Stomach (tissue), 9 donors: ENCODE measurements around the gene DMTF1. TPM values are rescaled to one million over a fixed set of nuclear protein-coding genes. Genes with fewer than 3 reads are reported as not detected.
A peak's percentile ranks its signal among the peaks of the same experiment; 100 is the strongest.

Experiments
- DNase-seq, 2 donors: peaks; one replicate each; pipeline versions ENCODE4 v3.0.0 to v3.0.0-alpha.2; 2013 to 2019
- H3K27ac ChIP-seq, 5 donors: fragments of 200-600 bp in 4 of 5; sonication (generic) in 4 of 5; one replicate each; pipeline ENCODE4 v1.5.1; 2013 to 2019; ENCODE audit warnings: mild to moderate bottlenecking in 1 of 5, moderate library complexity in 1 of 5
- H3K27me3 ChIP-seq, 3 donors: fragments of 200-600 bp; sonication (generic); one replicate each; pipeline ENCODE4 v1.5.1; 2017 to 2019; ENCODE audit warnings: mixed run types in 1 of 3
- H3K36me3 ChIP-seq, 4 donors: fragments of 200-600 bp; sonication (generic); 1 replicate in 3 of 4; 2 replicates in 1 of 4; pipeline ENCODE4 v1.5.1; 2016 to 2019
- H3K4me1 ChIP-seq, 4 donors: fragments of 200-600 bp; sonication (generic); one replicate each; pipeline ENCODE4 v1.5.1; 2016 to 2019
- H3K4me3 ChIP-seq, 4 donors: fragments of 200-600 bp; sonication (generic) in 3 of 4; one replicate each; pipeline ENCODE4 v1.5.1; 2016 to 2019; ENCODE audit warnings: mild to moderate bottlenecking in 1 of 4
- H3K9me3 ChIP-seq, 4 donors: fragments of 200-600 bp; sonication (generic); one replicate each; pipeline ENCODE4 v1.5.1; 2016 to 2019
- CTCF ChIP-seq, 7 experiments: fragments of 450-650 bp in 4 of 7; fragments of 200-600 bp in 3 of 7; sonication (generic) in 3 of 7; IDR thresholded peaks; one replicate each; pipeline ENCODE4 v1.5.1; 2016 to 2019; ENCODE audit warnings: antibody characterized with exemption in 7 of 7, control low read depth in 2 of 7, mild to moderate bottlenecking in 1 of 7
- EP300 ChIP-seq: sonication (generic); formaldehyde crosslinking; IDR thresholded peaks from one replicate; pipeline ENCODE4 v1.6.1; 2017; ENCODE audit warnings: antibody characterized with exemption
- POLR2A ChIP-seq, 4 donors: fragments of 450-650 bp; IDR thresholded peaks; one replicate each; pipeline ENCODE4 v1.6.1; 2016; ENCODE audit warnings: antibody characterized with exemption in 4 of 4, control low read depth in 2 of 4, mild to moderate bottlenecking in 1 of 4, moderate library complexity in 1 of 4
- POLR2AphosphoS5 ChIP-seq, 3 donors: sonication (generic); formaldehyde crosslinking; IDR thresholded peaks; one replicate each; pipeline ENCODE4 v1.6.1; 2016; ENCODE audit warnings: antibody characterized with exemption in 3 of 3
- WGBS, 5 donors: extraction: QIAGEN DNeasy Blood & Tissue Kit in 3 of 5; methylation state at CpG; one replicate each; pipeline versions ENCODE4 v1.1.5 to v1.1.7; 2013 to 2018; 5-methylcytosine and 5-hydroxymethylcytosine counted together
- intact Hi-C: fragments of 100-400 bp; cut with DNase I; formaldehyde crosslinking; loops from one replicate; pipeline ENCODE4 v1.15.1; 2023; ENCODE audit warnings: low total_unique reads
- polyA plus RNA-seq, 3 donors: library from polyadenylated mRNA; stranded (reverse); fragments of 200-250 nt; gene quantifications; one replicate each; pipeline ENCODE4 v1.2.3, GENCODE V29; 2013
- total RNA-seq, 5 donors: library from RNA; depleted of rRNA; stranded (reverse); fragments of >200 nt; gene quantifications; one replicate each; pipeline versions ENCODE4 v1.1.0 to v1.2.3, GENCODE V29; 2014 to 2016
- donor health status: healthy with polysubstance abuse.
- donor health status: Bipolar disorder and iron deficiency.
- donor health status: healthy.

DMTF1 gene
- total and polyA plus RNA-seq, 8 donors: 10.5 to 233 (median 70.8) TPM

GRCh38 chr7:87213252-87213651, 61.0 kb downstream of the DMTF1 start:
- TF ChIP-seq CTCF (IDR thresholded peaks at IDR 0.05) (no peak), EP300 (no peak), POLR2A (IDR thresholded peaks at IDR 0.05) (no peak), POLR2AphosphoS5 (IDR thresholded peaks at IDR 0.05) (no peak)
- H3K9me3 ChIP-seq: no peaks in the 10 kb centered on the region
- H3K36me3 ChIP-seq: peaks cover 0 to 7% (median 4%) of the 10 kb centered on the region in 4 donors
- 28 to 78% (median 56%) methylated on average over 1 of the region's 1 CpG for WGBS, 5 donors
- H3K4me3 ChIP-seq: no peak overlapping the region
- no peak overlapping the region for H3K27ac ChIP-seq
- peaks cover 20 to 70% (median 51%) of the 10 kb centered on the region in 4 donors for H3K4me1 ChIP-seq
- intact Hi-C loops: no loop called here
- no peak for DNase-seq
- H3K27me3 ChIP-seq: no peaks in the 10 kb centered on the region

- WGBS, 5 donors: 40 to 60% (median 50%) methylated on average over 2 of the region's 2 CpGs
- peaks cover 25 to 75% (median 56%) of the 10 kb centered on the region in 4 donors for H3K4me1 ChIP-seq
- no peak overlapping the region for H3K27ac ChIP-seq
- DNase-seq: no peak
- TF ChIP-seq EP300: no peak
- no peak for TF ChIP-seq POLR2AphosphoS5 (IDR thresholded peaks at IDR 0.05)
- TF ChIP-seq CTCF (IDR thresholded peaks at IDR 0.05): no peak
- TF ChIP-seq POLR2A (IDR thresholded peaks at IDR 0.05): no peak
- H3K36me3 ChIP-seq: peaks cover 0 to 5% (median 2%) of the 10 kb centered on the region in 4 donors
- no peaks in the 10 kb centered on the region for H3K27me3 ChIP-seq
- no peak overlapping the region for H3K4me3 ChIP-seq
- intact Hi-C loops: no loop called here
- H3K9me3 ChIP-seq: no peaks in the 10 kb centered on the region
Observed at GRCh38 chr7:87213811-87214210, 61.6 kb downstream of the DMTF1 start.

- H3K4me1 ChIP-seq: peaks cover 25 to 80% (median 57%) of the 10 kb centered on the region in 4 donors
- H3K27ac ChIP-seq: peak overlapping the region in 1 of 5 donors; percentile 94
- WGBS, 5 donors: 96 to 99% (median 97%) methylated on average over 3 of the region's 3 CpGs
- H3K27me3 ChIP-seq: no peaks in the 10 kb centered on the region
- H3K36me3 ChIP-seq: peaks cover 0 to 5% (median 2%) of the 10 kb centered on the region in 4 donors
- no peak for DNase-seq
- TF ChIP-seq POLR2A (IDR thresholded peaks at IDR 0.05) (no peak), CTCF (IDR thresholded peaks at IDR 0.05) (no peak), POLR2AphosphoS5 (IDR thresholded peaks at IDR 0.05) (no peak), EP300 (no peak)
- no peaks in the 10 kb centered on the region for H3K9me3 ChIP-seq
- intact Hi-C loops: no loop called here
- no peak overlapping the region for H3K4me3 ChIP-seq
Observed at GRCh38 chr7:87215046-87215445, 62.8 kb downstream of the DMTF1 start.

GRCh38 chr7:87216701-87217508, 64.7 kb downstream of the DMTF1 start:
- TF ChIP-seq CTCF (IDR thresholded peaks at IDR 0.05): no peak
- peak in 1 of 3 donors; percentile 10 for TF ChIP-seq POLR2AphosphoS5 (IDR thresholded peaks at IDR 0.05)
- no peaks in the 10 kb centered on the region for H3K27me3 ChIP-seq
- peak in 1 of 2 donors; percentile 41 for DNase-seq
- H3K4me1 ChIP-seq: peaks cover 34 to 76% (median 64%) of the 10 kb centered on the region in 4 donors
- no peaks in the 10 kb centered on the region for H3K36me3 ChIP-seq
- intact Hi-C loops: no loop called here
- H3K4me3 ChIP-seq: peak overlapping the region in 1 of 4 donors; percentile 93
- H3K27ac ChIP-seq: peak overlapping the region in 3 of 5 donors; percentile 55 to 94 (median 88)
- no peaks in the 10 kb centered on the region for H3K9me3 ChIP-seq
- 50 to 62% (median 58%) methylated on average over 5 of the region's 5 CpGs for WGBS, 5 donors
